Heart left ventricle (tissue), 16 donors: Measurements from ENCODE around the gene VAPB. TPM values are rescaled to one million over a fixed set of nuclear protein-coding genes. Genes with fewer than 3 reads are reported as not detected.

Experiments used
- ATAC-seq, 4 donors: fragments of 200-7000 bp; cut with Tn5 transposase; one replicate each; pipeline ENCODE4 v1.9.1; 2020 to 2022; ENCODE audit warnings: moderate library complexity in 4 of 4, mild to moderate bottlenecking in 3 of 4, moderate number of reproducible peaks in 1 of 4
- DNase-seq, 5 donors: peaks; one replicate each; pipeline ENCODE4 v3.0.0-alpha.2; 2020
- H3K27ac ChIP-seq, 12 donors: fragments of 200-600 bp; sonication (generic) in 4 of 12; one replicate each; pipeline versions ENCODE4 v1.5.0 to v1.8.0; 2016 to 2022; ENCODE audit warnings: mild to moderate bottlenecking in 2 of 12
- H3K27me3 ChIP-seq, 9 donors: fragments of 200-600 bp; sonication (generic) in 2 of 9; one replicate each; pipeline versions ENCODE4 v1.5.1 to v1.8.0; 2016 to 2022; ENCODE audit warnings: mild to moderate bottlenecking in 3 of 9
- H3K36me3 ChIP-seq, 9 donors: fragments of 200-600 bp; sonication (generic) in 2 of 9; one replicate each; pipeline versions ENCODE4 v1.5.0 to v1.8.0; 2018 to 2022; ENCODE audit warnings: mild to moderate bottlenecking in 2 of 9
- H3K4me1 ChIP-seq, 12 donors: fragments of 200-600 bp; sonication (generic) in 4 of 12; one replicate each; pipeline versions ENCODE4 v1.5.0 to v1.8.0; 2016 to 2022; ENCODE audit warnings: mild to moderate bottlenecking in 3 of 12
- H3K4me3 ChIP-seq, 12 donors: fragments of 200-600 bp; sonication (generic) in 4 of 12; one replicate each; pipeline versions ENCODE4 v1.5.0 to v1.8.0; 2017 to 2022; ENCODE audit warnings: mild to moderate bottlenecking in 9 of 12, moderate library complexity in 4 of 12
- H3K9me3 ChIP-seq, 12 donors: fragments of 200-600 bp; sonication (generic) in 4 of 12; one replicate each; pipeline versions ENCODE4 v1.5.0 to v1.8.0; 2016 to 2022; ENCODE audit warnings: mild to moderate bottlenecking in 1 of 12
- CTCF ChIP-seq, 12 donors: fragments of 200-600 bp; sonication (generic) in 4 of 12; IDR thresholded peaks; one replicate each; pipeline versions ENCODE4 v1.5.0 to v1.8.0; 2018 to 2022; ENCODE audit warnings: antibody characterized with exemption in 12 of 12, mild to moderate bottlenecking in 5 of 12
- POLR2A ChIP-seq, 2 donors: fragments of 450-650 bp; IDR thresholded peaks; one replicate each; pipeline ENCODE4 v1.6.1; 2017; ENCODE audit warnings: antibody characterized with exemption in 2 of 2, mild to moderate bottlenecking in 2 of 2, moderate library complexity in 2 of 2
- WGBS, 4 donors: extraction: QIAGEN DNeasy Blood & Tissue Kit in 2 of 4; methylation state at CpG; one replicate each; pipeline versions ENCODE4 v1.1.5 to v1.1.7; 2013 to 2018; 5-methylcytosine and 5-hydroxymethylcytosine counted together
- intact Hi-C, 10 donors: fragments of 100-400 bp; cut with DNase I; formaldehyde crosslinking; loops; one replicate each; pipeline versions ENCODE4 v1.11.1 to v1.14.2; 2022
- polyA plus RNA-seq, 2 donors: library from polyadenylated mRNA; stranded (reverse); fragments of 200-250 nt; gene quantifications; one replicate each; pipeline ENCODE4 v1.2.3, GENCODE V29; 2013
- total RNA-seq, 9 donors: library from RNA; depleted of rRNA in 2 of 9; stranded (reverse); fragments of >200 nt in 2 of 9; fragmentation: NEBNext Ultra II Directional in 3 of 9; extraction: Animal tissue kit (Norgen Biotek cat#: 25700) in 3 of 9; gene quantifications; one replicate each; pipeline versions ENCODE4 v1.1.0 to v1.2.4, GENCODE V29; 2016 to 2023
- donor health status: ischemic (EF 13 %, LVEDD 7.1; RV severe dilation, severe dysfunction).
- donor health status: healthy with polysubstance abuse.
- donor health status: DM: no; HTN: yes; CAD: no.
- donor health status: DM: no; HTN: no; CAD: no.
- donor health status: ischemic (EF 25% LVEDD 6.9; RV normal size, moderate dysfunction).
- donor health status: ischemic (EF 25% LVEDD 5.7; RV mildly dilated, moderate dysfunction).
- donor health status: healthy.
- donor health status: DM: yes; HTN: yes; CAD: no.
- donor health status: ischemic (EF 35%, LVEDD 5.7; RV mildly dilated, moderate dysfunction).
- donor health status: nonischemic (EF 11% LVEDD 7.7; RV severe dilation, severe dysfunction).
- donor health status: DM: yes; HTN: yes; CAD: no.
- donor health status: PGD.
- donor health status: ischemic (EF 29% LVEDD 5.4; RV normal size, mild dysfunction).
- donor health status: nonischemic (EF 23%, LVEDD 6.1; RV moderate dilation, normal function).

VAPB gene
- total and polyA plus RNA-seq, 11 donors = 25.7 to 76.1 (median 62.7) TPM

GRCh38 chr20:58403272-58403671 lies 14.2 kb downstream of the VAPB start:
- no peak for DNase-seq
- no peaks in the 10 kb centered on the region for H3K36me3 ChIP-seq
- no peaks in the 10 kb centered on the region for H3K27me3 ChIP-seq
- 91 to 94% (median 92%) methylated on average over 3 of the region's 3 CpGs for WGBS, 4 donors
- intact Hi-C loops = no loop called here
- ATAC-seq = no peak
- peaks cover 4 to 68% (median 36%) of the 10 kb centered on the region in 12 donors for H3K4me1 ChIP-seq
- H3K9me3 ChIP-seq = no peaks in the 10 kb centered on the region
- H3K4me3 ChIP-seq = no peak overlapping the region
- TF ChIP-seq POLR2A (IDR thresholded peaks at IDR 0.05) (no peak), CTCF (IDR thresholded peaks at IDR 0.05) (no peak)
- no peak overlapping the region for H3K27ac ChIP-seq

- intact Hi-C loops = no loop called here
- ATAC-seq (peak in 1 of 4 donors; percentile 18), DNase-seq (no peak)
- no peaks in the 10 kb centered on the region for H3K27me3 ChIP-seq
- TF ChIP-seq POLR2A (IDR thresholded peaks at IDR 0.05) (no peak), CTCF (IDR thresholded peaks at IDR 0.05) (no peak)
- WGBS, 4 donors = 76 to 80% (median 78%) methylated on average over 11 of the region's 11 CpGs
- H3K36me3 ChIP-seq = no peaks in the 10 kb centered on the region
- H3K4me1 ChIP-seq = peaks cover 4 to 71% (median 45%) of the 10 kb centered on the region in 12 donors
- no peak overlapping the region for H3K4me3 ChIP-seq
- peak overlapping the region in 3 of 12 donors; percentile 2 to 38 (median 4) for H3K27ac ChIP-seq
- H3K9me3 ChIP-seq = no peaks in the 10 kb centered on the region
These were observed 16.7 kb downstream of the VAPB start for GRCh38 chr20:58405504-58406291.

- H3K36me3 ChIP-seq = no peaks in the 10 kb centered on the region
- no peak for DNase-seq
- TF ChIP-seq CTCF (IDR thresholded peaks at IDR 0.05) = no peak
- TF ChIP-seq POLR2A (IDR thresholded peaks at IDR 0.05) = no peak
- WGBS, 4 donors = 38 to 46% (median 41%) methylated on average over 4 of the region's 4 CpGs
- H3K27ac ChIP-seq = peak overlapping the region in 2 of 12 donors; percentile 2 to 38
- no peaks in the 10 kb centered on the region for H3K27me3 ChIP-seq
- H3K9me3 ChIP-seq = no peaks in the 10 kb centered on the region
- no peak for ATAC-seq
- peaks cover 4 to 63% (median 37%) of the 10 kb centered on the region in 12 donors for H3K4me1 ChIP-seq
- H3K4me3 ChIP-seq = no peak overlapping the region
- intact Hi-C loops = no loop called here
These were observed 17.5 kb downstream of the VAPB start for GRCh38 chr20:58406422-58407001.

- H3K36me3 ChIP-seq = no peaks in the 10 kb centered on the region
- H3K4me3 ChIP-seq = no peak overlapping the region
- H3K4me1 ChIP-seq = peaks cover 4 to 61% (median 36%) of the 10 kb centered on the region in 12 donors
- no peak for DNase-seq
- no peaks in the 10 kb centered on the region for H3K9me3 ChIP-seq
- peak in 2 of 4 donors; percentile 13 to 57 for ATAC-seq
- intact Hi-C loops = no loop called here
- H3K27ac ChIP-seq = peak overlapping the region in 3 of 12 donors; percentile 17 to 26 (median 25)
- TF ChIP-seq CTCF (IDR thresholded peaks at IDR 0.05) (no peak), POLR2A (IDR thresholded peaks at IDR 0.05) (no peak)
- 44 to 58% (median 52%) methylated on average over 4 of the region's 4 CpGs for WGBS, 4 donors
- no peaks in the 10 kb centered on the region for H3K27me3 ChIP-seq
These were observed 18.3 kb downstream of the VAPB start for GRCh38 chr20:58407201-58407873.
